GM21528 (cell line): Measurements from ENCODE around the gene ATP1A2.

Experiments used
- ATAC-seq: cut with Tn5 transposase; IDR thresholded peaks from one replicate; pipeline ENCODE4 v1.9.1; 2021; ENCODE audit warnings: mild to moderate bottlenecking, moderate library complexity; ENCODE audit not compliant: unreplicated experiment, low FRiP score

The ATP1A2 gene

DNA sequence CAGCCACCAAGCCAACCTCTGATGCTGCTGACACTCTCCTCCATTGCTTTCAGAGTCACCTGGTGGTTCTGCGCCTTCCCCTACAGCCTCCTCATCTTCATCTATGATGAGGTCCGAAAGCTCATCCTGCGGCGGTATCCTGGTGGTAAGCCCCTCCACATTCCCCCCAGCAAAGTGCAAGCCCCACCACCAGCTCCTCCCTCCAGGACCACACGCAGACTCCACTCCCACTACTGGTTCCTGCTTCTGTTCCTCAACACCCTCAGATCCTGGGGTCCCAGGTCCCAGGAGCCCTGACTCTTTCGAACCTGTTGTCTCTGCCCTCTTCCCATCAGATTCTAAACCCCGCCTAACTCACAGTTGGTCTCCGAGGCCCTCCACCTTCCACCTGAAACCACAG, 24.3 kb downstream of the ATP1A2 start:
- ATAC-seq = no peak

DNA sequence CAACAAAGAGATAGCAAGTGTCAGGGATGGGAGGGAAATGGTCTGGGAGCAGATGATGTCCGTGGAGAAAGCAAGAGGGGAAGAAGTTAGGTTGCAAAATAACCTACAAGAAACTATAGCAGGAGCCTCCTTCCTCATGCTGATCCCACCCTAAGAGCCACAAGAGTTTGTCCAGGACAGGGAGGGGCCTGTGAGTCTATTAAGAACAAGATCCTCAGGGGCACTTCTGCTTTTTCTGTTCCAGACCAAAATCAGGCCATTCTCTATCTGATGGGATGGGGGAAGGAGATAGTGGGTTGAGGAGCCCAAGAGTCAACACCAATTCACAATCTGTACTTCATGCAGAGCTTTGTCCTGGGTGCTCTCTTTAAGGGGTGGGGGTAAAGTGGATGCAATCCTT, 28.1 kb downstream of the ATP1A2 start:
- ATAC-seq = no peak

DNA sequence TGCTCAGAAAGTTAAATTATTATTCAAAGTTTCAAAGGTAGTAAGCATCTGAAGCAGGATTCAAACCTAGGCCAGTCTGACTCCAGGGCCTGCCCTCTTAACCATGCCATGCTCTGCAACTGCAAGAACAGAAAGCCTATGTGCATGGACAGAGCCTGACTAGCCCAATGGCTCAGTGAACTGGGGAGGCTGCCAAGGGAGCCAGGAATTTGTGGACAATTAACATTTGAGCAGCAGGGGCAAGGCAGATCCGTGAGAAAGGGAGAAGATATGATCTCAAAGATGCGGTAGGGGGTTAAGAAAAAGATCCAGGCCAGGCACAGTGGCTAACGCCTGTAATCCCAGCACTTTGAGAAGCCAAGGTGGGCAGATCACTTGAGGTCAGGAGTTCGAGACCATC, 29.4 kb downstream of the ATP1A2 start:
- ATAC-seq = no peak

DNA sequence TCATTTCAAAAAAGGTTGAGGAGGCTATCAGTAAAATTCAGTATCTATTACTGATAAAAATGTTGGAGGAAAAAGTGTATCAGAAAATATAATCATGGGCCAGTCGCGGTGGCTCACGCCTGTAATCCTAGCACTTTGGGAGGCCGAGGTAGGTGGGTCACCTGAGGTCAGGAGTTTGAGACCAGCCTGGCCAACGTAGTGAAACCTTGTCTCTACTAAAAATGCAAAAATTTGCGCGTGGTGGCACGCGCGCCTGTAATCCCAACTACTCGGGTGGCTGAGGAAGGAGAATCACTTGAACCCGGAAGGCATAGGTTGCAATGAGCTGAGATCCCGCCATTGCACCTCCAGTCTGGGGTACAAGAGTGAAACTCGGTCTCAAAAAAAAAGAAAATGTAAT, 30.5 kb downstream of the ATP1A2 start:
- ATAC-seq = no peak

DNA sequence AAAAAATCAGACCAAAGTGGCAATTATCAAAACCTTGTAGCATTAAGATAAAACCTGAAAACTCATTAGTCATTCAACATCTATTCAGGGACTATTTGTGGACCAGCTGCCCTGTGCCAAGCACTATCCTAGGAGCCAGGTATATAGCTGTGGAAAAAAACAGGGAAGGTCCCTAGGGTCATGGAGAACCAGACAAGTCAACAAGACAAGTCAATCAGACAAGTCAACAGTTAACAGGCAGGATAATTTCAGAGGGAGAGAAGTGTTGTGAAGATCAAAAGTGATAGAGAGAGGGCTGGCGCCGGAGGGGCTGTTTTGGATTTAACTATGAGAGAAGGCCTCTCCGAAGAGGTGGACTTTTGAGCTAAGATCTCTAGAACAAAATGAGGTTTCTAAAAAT, 32.6 kb downstream of the ATP1A2 start:
- no peak for ATAC-seq

DNA sequence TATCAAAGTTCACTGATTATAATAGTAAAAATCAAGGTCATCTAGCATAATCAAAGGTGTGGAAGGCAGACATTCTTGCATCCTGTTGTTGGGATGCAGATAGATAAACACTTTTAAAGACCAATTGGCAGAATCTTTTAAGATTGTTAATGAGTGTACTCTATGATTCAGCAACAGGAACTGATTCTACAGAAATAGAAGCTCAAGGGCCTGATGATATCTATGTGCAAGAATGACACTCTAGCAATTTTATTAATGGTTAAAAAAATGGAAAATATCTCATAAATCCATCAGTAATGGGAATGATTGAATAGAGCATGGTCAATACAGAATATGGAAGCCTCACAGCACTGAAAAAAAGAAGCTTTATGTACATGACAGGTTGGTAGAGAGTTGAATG, 33.7 kb downstream of the ATP1A2 start:
- ATAC-seq = no peak

DNA sequence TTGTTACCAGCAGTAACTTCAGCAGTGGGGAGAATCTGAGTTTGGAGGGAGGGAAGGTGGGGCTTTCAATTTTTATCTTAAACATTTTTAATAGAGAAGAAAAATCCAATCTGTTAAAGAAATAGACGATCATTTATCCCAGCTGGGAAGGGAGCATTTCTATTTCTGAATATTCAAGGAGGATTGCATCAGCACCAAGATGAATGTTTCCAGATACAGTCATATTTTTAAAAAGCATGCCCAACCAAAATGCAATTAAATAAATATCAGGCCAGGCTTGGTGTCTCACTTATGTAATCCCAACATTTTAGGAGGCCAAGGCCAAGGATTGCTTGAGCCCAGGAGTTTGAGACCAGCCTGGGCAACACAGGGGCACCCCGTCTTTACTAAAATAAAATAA, 34.2 kb downstream of the ATP1A2 start:
- ATAC-seq = no peak

DNA sequence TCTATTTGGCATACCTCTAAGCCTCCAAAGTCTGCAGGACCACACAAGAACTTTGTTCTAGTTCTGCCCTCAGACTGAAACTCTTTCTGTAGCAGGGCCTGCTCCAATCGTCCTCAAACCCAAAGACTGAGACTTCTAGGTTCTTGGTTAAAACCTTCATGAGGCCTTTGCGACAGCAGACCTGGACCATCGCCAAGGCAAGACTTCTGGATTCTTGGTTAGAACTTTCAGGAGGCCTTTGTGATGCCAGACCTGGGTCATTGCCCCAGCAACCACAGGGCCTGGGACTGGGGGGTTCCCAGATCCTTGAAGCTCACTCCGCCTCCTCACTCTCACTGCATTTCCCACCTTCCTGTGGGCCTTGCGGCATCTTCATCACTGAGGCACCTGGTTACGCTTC, 35.7 kb downstream of the ATP1A2 start, which contains the start of gene ATP1A4:
Gene ATP1A4 (plus strand): TSS at position 301 of the 400 bp plus-strand sequence. CDS start 438 bp downstream, outside the sequence.
- ATAC-seq = no peak

DNA sequence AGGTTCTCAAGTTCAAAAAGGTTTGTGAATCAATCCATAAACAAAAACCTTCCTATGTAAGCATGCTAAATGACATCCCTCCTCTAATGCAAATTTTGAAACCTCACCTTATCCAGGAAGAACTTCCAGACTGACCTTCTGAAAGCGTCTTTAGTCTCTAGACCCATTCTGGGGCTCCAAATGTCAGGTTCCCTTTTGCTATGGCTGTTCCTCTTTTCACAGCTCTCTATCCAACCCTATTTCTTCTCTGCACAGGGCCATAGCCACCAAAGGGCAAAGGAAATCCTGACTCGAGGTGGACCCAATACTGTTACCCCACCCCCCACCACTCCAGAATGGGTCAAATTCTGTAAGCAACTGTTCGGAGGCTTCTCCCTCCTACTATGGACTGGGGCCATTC, 39.2 kb downstream of the ATP1A2 start:
- no peak for ATAC-seq

DNA sequence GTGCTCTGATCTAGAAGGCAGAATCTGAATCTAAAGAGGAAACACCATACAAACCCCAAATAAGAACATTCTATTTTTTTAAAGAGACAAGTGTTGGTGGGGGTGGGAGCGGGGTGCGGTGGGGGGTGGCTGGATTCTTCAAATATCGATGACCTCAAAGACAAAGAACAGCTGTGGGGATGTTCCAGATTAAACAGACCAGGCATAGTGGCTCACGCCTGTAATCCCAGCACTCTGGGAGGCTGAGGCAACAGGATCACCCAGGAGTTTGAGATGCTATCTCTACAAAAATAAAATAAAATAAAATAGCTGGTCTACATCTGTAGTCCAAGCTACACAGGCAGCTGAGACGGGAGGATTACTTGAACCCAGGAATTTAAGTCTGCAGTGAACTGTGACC, 40.8 kb downstream of the ATP1A2 start:
- no peak for ATAC-seq

DNA sequence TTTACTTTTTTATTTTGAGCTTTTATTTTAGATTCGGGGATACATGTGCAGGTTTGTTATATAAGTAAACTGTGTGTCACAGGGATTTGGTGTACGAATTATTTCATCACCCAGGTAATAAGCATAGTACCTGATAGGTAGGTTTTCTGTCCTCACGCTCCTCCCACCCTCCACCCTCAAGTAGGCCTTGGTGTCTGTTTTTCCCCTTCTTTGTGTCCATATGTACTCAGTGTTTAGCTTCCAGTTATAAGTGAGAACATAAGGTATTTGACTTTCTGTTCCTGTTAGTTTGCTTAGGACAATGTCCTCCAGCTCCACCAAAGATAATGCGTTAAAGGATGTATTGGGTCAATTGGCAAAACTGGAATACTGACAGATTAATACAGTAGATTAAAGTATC, 41.6 kb downstream of the ATP1A2 start:
- ATAC-seq = no peak

DNA sequence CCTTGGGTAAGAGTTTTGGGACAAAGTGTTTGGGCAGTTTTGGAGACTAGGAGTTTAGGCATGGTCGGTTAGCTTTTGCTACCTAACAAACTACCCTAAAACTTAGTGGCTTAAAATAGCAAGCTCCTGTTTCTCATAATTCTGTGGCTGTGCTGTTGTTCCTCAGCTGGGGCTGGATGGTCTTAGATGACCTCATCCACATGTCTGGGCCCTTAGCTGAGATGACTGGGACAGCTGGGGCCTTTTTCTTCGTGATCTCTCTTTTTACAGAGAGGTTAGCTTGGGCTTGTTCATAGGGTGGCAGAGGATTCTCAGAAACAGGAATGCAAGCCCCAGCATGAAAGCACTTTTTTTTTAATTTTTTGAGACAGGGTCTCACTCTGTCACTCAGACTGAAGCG, 42.5 kb downstream of the ATP1A2 start:
- ATAC-seq = no peak

DNA sequence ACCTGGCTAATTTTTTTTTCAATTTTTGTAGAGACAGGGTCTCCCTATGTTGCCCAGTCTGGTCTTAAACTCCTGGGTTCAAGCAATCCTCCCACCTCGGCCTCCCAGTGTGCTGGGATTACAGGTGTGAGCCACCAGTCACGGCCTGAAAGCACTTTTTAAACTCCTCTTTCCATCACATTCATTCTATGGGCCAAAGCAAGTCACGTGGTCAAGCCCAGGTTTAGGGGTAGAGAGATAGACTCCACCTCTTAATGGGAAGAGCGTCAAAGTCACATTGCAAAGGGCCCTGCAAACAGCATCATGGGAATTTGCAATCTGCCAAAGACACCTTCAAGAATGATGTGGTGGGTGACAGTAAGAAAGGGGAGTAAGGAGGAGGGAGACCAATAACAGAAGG, 43.0 kb downstream of the ATP1A2 start:
- no peak for ATAC-seq

DNA sequence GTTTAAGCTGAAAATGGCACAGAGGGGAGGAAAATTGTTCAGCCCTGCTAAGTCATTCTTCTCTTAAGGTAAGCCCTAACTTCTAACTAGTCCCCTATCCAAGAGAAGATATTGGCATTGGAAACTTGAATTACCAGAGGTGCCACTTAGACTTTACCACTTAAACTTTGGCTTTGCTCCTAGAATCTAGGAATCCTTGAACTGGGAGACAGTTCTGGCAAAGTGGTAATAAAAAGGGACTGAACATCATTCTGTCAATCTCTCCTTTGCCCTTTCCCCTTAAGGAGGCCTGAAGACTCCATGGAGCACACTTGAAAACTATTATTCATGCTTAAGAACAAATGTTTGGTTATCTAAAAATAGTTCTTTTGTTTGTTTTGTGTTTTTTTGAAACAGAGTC, 44.3 kb downstream of the ATP1A2 start:
- no peak for ATAC-seq

DNA sequence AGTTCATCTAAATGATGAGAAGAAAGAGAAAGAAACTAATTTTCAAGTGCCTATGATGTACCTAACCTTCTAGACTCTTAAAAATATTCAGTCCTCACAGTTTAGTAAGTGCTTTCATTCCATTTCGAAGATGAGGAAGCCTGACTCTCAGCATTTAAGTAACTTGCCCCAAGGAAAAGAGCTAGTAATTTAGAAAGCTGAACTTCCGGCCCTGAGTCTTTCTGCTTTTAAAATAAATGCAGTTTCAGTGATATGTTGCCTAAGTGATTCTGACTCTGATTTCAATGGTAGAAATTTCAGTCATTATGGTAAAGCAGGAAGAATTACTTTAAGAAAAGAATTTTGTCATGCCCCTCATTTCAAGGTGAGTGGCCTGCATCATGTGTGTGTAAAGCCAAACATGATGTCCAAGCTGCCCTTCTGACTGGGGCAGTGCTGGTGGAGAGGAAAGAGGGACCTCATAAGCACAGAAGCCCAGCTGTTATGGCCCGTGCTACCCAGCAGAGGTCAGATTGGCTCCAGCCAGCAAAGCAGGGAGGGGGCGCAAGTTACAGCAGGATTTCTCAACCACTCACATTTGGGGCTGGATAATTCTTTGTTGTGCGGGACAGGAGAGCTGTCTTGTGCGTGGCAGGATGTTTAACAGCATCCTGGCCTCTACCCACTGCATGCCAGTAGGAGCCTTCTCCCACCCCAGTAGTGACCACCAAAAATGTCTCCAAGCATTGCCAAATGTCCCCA, 46.6 kb downstream of the ATP1A2 start:
- no peak for ATAC-seq

DNA sequence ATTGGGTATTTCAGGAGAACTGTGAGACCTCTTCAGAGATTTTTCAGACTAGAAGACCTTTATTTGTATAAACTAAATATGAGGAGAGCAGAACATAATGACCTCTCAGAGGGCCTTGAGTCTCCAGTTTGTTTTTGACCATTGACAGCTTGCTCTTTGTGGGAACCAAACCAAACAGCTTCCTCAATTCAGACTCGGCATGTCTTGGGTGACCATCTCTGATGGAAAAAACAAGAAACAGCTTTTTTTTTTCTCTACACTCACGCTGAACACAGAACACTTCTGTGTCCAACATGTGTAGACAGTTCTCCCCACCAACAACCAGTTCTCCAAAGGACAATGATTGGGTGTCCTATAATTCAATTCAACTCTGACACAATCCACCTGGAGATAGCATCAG, 47.4 kb downstream of the ATP1A2 start:
- no peak for ATAC-seq

DNA sequence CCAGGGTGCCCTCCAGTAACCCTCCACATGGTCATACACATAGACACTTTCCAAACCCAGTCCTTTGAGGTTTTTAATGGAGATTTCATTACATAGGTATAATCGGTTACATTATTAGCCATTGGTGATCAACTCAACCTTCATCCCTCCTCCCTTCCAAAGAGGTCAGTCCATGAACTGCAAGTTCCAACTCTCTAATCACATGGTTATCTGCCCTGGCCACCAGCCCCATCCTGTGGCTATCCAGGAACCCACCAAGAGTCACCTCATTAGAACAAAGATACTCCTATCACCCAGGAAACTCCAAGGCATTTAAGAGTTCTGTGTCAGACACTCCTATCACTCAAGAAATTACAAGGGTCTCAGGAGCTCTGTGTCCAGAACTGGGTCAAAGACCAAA, 48.1 kb downstream of the ATP1A2 start:
- no peak for ATAC-seq

DNA sequence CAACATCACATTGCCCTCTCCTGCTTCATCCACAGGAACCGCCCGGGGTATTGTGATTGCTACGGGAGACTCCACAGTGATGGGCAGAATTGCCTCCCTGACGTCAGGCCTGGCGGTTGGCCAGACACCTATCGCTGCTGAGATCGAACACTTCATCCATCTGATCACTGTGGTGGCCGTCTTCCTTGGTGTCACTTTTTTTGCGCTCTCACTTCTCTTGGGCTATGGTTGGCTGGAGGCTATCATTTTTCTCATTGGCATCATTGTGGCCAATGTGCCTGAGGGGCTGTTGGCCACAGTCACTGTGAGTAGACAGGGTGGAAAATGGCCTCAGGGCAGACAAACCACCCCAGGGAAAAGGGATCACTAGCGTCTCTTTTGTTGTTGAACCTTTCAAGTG, 48.6 kb downstream of the ATP1A2 start:
- ATAC-seq = no peak

DNA sequence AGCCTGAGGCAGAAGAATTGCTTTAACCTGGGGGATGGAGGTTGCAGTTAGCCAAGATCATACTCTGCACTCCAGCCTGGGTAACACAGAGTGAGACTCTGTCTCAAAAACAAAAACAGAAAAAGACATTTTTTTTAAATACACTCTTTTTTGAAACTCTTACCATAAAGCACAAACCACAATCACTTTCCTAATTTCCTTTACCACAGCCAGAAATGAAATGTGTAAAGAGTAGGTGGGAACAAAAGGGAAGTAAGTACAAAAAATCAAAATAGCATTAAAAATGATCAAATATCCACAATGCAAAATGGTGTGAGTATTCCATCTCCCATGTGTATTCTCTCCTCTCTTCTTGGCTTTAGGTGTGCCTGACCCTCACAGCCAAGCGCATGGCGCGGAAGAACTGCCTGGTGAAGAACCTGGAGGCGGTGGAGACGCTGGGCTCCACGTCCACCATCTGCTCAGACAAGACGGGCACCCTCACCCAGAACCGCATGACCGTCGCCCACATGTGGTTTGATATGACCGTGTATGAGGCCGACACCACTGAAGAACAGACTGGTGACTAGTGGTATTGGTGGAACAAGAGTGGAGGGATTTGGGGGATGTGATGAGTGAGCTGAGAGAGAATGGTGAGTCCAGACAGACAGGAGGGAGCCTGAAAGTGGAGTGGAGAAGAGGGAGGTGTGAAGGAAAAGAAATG, 50.8 kb downstream of the ATP1A2 start:
- no peak for ATAC-seq

DNA sequence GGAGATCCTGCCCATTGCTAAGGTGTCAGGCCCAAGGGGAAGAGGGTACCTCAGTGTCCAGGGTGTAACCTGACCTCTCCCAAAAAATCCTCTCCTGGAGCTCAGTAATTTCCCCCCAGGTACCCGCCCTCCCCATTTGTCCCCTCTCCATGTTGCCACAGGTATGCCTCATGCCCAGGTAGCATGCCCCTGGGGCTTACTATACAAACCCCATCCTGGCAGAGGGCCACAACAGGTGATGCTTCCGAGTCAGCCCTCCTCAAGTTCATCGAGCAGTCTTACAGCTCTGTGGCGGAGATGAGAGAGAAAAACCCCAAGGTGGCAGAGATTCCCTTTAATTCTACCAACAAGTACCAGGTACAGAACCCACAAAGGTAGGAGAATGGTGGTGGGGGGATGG, 51.5 kb downstream of the ATP1A2 start:
- no peak for ATAC-seq

DNA sequence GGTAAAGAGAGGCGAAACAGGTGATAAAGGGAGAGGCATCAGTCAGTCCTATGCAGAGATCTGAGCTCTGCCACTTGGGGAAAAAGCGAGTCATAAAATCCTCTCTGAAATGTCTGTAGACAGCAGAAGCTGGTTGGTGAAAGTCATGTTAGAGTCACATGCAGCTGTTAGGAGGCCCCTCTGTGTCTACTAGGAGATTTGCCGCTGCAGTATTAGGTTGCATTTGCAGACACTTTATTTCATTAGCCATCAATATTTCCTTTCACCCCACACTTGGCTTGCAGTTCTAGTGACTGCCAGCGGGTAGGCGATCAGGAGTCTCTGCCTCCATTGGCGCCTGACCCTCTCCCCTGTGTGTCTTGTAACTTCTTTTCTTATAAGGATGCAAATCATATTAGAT, 52.0 kb downstream of the ATP1A2 start:
- ATAC-seq = no peak

DNA sequence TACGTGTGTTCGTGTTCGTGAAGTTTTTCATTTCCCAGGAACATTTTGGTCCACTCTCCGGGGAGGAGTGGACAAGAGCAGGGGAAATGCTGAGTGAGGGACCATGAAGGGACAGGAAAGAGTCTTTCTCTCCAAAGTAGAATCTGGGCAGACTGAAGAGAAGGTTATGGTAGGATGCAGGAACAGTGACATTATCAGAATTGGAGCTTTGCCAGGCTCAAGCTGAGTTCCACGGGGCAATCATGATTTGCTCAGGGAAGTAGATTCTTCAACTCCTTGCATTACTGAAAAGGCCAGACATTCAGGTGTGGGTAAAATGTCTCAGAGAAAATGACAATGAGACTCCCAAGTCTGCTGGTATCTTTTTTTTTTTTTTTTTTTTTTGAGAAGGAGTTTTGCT, 52.5 kb downstream of the ATP1A2 start:
- no peak for ATAC-seq
